ENCODE results near the gene DDX6.

DNA sequence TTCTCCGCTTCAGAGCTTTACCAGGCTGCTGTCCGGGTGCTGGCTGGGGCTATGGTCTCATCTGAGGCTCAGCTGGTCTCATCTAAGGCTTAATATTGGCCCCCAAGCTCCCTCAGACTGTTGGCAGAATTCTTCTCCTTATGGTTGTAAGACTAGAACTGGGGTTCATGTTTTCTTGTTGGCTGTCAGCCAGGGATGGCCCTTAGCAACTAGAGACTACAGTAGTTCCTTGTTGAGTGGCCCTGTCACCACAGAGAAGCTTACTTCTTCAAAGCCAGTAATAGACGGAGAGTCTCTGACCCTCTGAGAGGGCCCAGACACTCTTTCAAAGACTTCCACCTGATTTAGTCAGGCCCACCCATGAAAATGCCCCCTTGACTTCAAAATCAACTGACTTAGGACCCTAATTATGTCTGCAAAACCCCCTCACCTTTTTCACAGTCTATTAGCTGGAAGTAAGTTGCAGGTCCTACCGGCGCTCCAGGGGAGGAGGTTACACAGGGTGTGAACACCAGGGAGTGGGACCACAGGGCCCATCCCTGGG lies 87.3 kb downstream of the DDX6 start:
- TF ChIP-seq, protein P1, sequence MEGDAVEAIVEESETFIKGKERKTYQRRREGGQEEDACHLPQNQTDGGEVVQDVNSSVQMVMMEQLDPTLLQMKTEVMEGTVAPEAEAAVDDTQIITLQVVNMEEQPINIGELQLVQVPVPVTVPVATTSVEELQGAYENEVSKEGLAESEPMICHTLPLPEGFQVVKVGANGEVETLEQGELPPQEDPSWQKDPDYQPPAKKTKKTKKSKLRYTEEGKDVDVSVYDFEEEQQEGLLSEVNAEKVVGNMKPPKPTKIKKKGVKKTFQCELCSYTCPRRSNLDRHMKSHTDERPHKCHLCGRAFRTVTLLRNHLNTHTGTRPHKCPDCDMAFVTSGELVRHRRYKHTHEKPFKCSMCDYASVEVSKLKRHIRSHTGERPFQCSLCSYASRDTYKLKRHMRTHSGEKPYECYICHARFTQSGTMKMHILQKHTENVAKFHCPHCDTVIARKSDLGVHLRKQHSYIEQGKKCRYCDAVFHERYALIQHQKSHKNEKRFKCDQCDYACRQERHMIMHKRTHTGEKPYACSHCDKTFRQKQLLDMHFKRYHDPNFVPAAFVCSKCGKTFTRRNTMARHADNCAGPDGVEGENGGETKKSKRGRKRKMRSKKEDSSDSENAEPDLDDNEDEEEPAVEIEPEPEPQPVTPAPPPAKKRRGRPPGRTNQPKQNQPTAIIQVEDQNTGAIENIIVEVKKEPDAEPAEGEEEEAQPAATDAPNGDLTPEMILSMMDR (IDR thresholded peaks at IDR 0.05) = no peak
- TF ChIP-seq, protein P2, sequence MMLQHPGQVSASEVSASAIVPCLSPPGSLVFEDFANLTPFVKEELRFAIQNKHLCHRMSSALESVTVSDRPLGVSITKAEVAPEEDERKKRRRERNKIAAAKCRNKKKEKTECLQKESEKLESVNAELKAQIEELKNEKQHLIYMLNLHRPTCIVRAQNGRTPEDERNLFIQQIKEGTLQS (CRISPR knock-in tag; conservative IDR thresholded peaks at IDR 0.05) = no peak
- TF ChIP-seq, protein P3, sequence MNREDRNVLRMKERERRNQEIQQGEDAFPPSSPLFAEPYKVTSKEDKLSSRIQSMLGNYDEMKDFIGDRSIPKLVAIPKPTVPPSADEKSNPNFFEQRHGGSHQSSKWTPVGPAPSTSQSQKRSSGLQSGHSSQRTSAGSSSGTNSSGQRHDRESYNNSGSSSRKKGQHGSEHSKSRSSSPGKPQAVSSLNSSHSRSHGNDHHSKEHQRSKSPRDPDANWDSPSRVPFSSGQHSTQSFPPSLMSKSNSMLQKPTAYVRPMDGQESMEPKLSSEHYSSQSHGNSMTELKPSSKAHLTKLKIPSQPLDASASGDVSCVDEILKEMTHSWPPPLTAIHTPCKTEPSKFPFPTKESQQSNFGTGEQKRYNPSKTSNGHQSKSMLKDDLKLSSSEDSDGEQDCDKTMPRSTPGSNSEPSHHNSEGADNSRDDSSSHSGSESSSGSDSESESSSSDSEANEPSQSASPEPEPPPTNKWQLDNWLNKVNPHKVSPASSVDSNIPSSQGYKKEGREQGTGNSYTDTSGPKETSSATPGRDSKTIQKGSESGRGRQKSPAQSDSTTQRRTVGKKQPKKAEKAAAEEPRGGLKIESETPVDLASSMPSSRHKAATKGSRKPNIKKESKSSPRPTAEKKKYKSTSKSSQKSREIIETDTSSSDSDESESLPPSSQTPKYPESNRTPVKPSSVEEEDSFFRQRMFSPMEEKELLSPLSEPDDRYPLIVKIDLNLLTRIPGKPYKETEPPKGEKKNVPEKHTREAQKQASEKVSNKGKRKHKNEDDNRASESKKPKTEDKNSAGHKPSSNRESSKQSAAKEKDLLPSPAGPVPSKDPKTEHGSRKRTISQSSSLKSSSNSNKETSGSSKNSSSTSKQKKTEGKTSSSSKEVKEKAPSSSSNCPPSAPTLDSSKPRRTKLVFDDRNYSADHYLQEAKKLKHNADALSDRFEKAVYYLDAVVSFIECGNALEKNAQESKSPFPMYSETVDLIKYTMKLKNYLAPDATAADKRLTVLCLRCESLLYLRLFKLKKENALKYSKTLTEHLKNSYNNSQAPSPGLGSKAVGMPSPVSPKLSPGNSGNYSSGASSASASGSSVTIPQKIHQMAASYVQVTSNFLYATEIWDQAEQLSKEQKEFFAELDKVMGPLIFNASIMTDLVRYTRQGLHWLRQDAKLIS (CRISPR knock-in tag; IDR thresholded peaks at IDR 0.05; ENCODE audit: borderline replicate concordance) = no peak
- TF ChIP-seq, protein P4, sequence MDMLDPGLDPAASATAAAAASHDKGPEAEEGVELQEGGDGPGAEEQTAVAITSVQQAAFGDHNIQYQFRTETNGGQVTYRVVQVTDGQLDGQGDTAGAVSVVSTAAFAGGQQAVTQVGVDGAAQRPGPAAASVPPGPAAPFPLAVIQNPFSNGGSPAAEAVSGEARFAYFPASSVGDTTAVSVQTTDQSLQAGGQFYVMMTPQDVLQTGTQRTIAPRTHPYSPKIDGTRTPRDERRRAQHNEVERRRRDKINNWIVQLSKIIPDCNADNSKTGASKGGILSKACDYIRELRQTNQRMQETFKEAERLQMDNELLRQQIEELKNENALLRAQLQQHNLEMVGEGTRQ (CRISPR knock-in tag; IDR thresholded peaks at IDR 0.05) = no peak
